SIG-M5 treated with dmso at 0.1 percent for 504 hours (cell line): ENCODE results near the gene FSD1L.

Experiments
- DNase-seq: peaks from one replicate; lab custom pipeline; 2025; ENCODE audit not compliant: unreplicated experiment; lab: John Stamatoyannopoulos, UW

Gene FSD1L

DNA sequence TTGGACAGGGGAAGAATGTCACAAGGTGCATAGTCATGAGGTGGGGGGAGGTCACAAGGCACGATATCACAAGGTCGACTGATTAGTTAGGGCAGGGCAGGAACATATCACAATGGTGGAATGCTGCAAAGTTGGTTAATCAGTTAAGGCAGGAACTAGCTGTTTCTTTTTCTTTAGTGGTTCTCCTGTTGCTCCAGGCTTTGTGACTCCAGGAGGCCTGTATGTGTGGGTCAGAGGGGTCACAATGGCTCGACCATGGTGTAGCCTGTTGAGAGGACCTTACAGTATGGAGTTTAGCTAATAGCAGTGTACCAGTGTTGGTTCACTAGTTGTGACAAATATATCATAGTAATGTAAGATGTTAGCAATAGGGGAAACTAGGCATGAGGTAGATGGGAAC, 12.4 kb upstream of the FSD1L start:
- DNase-seq: no peak

GRCh38 chr9:105436783-105437182, 11.1 kb upstream of the FSD1L start:
- DNase-seq: no peak

DNA sequence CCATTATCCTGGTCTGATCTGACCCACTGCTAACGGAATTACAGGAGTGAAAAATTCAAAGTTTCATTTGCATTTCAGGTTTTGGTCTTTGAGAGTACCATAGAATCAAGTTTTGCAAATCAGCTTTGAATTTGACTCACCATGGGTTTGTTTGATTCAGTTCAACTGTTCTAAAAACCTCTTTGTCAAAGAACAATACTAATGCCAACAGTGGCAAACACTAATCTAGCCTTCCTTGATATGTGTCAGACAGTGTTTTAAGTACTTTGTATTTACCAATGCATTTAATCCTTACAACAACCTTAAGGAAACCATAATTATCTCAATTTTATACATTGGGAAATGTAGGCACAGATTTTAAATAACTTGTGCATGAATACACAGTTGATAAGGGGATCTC, 10.1 kb upstream of the FSD1L start:
- no peak for DNase-seq

DNA sequence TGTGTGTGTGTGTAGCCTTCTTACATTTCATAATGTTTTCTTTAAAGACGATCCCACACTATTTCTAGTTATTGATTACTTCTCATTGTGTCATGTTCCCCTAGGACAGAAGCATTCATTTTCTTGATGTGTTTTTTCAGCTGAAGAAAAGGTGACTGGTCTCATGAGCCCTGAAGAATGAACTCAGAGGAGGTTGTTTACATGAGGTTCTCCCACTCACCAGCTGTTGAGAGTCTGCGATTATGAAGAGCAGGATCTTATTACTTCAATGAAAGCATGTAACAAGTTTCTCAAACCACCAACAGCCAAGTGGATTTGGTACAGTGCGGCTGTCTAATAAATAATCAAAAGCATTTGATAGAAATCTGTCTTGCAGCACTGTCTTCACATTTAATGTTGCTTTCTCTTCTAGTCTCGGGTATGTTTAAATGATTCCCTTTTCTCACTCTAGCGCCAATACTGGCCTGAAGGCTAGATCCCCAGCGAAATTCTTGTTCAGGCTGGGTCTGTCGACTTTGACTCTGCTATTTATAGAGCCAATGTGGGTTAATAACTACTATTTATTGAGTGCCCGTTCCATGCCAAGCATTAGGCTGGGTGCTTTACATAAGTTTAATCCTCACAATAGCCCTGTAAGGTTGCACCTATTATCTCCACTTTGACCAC, 9.6 kb upstream of the FSD1L start:
- DNase-seq: no peak

DNA sequence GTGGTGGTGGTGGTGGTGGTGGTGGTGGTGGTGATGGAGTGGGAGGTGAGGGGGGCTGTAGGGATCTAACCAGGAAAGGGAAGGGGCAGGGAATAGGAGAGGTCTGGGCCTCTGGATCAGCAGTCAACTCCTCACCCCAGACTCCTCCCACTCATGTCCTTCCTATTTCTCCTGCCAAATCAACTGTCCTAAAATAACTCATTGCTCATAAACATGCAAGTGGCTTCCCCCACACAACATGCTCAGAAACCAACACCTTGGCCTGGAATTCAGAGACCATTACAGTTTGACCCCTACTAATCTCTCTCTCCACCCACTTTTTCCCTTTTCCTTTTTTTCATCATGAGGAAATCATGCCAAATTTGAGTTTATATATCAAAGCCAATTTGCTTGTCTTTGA, 8.4 kb upstream of the FSD1L start:
- no peak for DNase-seq

DNA sequence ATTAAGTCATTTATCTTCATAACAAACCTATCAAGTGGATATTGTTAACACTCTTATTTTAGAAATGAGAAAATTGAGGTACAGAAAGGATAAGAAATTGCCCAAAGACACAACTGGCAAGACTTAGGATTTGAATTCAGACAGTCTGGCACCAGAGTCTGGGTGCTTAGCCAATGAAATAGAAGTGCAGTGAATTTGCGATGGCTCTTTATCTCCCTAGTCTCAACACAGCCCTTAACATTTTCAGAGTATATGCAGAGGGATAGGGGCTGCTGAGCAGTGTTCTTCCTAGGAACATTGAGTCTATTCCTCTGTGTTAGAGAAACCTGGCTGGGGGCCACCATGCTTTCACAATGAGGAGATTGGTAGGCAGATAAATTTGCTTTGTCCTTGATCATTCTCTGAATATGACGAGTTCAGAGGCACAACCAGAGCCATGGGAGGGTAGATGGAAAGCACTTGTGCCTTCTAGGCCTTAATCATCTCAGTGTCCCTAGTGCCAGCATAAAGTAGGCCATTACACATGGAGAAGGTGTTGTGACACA, 6.1 kb upstream of the FSD1L start:
- no peak for DNase-seq

- no peak for DNase-seq
Observed at GRCh38 chr9:105443121-105443520, 4.7 kb upstream of the FSD1L start.

GRCh38 chr9:105444130-105444529, 3.7 kb upstream of the FSD1L start:
- no peak for DNase-seq

GRCh38 chr9:105445203-105445881, 2.5 kb upstream of the FSD1L start:
- DNase-seq: no peak

DNA sequence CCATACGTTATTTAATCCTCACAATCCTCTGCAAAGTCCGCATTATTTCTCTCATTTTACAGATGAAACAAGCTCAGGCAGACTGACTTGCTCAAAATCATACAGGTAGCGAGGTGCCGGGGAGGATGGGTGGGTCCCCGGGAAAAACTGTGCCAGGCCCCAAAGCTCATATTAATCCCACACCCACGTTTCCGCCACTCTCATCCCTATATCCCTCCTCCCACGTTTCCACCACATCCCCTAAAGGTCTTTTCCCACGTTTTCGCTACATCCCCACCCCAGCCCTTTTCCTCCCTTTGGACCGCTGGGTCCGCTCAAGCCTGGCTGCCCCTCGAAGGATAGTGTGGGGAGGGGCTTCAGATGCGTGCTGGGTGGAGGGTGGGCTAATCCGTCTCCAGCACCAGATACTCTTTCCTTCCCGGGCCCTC, 434 bp upstream of the FSD1L start:
- DNase-seq: no peak

DNA sequence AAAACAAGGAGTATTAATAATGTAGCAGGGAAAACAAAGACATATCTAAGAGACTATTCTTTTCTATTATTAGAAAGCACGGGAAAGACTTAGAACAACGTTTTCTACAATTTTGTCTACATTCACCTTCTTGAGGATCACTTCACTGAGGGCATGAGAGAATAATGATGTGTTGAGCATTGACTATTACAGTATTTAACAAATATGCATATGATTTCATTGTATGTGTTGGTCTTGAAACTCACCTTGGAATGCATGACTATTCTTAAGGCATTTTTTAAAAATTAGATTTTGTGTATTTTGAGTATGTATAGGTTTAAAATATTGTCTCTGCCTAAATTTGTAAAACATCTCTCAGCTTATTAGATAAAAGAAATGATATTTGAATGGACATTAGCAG, 1.2 kb downstream of the FSD1L start:
- DNase-seq: no peak

DNA sequence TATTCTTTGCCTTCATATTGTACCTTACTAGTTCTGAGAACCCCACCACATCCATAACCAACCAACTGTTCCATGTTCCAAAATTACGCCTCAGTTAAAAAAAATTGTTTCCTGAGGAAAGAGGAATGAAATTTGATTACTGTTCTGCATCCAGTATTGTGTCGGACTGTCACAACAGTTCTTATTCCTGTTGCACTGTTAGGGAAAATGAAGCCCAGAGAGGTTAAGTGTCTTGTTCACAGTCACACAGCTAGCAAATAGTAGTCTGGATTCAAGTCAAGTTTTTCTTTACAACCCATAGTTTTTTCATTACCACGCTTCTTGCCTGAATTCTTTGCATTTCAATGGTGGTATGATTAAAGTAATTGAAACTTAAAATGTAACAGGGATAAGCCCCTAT, 4.4 kb downstream of the FSD1L start:
- no peak for DNase-seq

- no peak for DNase-seq
Observed at GRCh38 chr9:105455836-105456475, 8.1 kb downstream of the FSD1L start.

DNA sequence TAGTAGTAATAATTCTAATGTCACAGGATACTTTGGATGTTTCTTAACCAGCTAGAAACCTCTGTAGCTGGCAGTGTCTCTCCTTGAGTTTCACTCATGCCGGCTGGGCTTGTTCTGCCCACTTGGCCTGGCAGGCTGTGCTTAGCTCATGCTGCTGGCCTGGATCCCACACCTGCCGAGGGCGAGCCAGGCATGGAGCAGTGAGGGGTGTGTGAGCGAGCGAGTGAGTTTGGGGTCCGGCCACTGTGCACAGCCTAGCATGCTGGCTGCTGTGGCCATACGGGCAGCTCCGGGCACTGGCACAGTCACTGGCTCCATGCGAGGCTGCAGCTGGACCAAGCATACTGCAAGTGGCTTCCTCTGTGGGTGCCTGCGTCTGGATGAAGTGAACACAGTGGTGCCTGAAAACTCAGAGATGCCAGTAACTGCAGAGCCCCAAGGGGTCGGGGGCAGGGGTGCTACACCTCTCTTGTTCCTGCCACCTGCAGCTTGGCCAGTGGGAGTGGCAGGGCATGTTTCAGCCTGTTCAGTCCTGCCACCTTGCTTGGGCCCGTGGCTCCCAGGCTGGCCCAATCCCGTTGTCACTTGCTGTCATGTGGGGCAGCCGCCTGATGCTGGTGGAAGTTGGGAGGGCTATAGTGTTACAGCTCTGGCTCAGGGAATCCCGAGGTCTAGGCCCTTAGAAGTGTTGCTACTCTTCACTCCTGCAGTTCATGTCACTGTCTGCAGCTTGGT, 9.9 kb downstream of the FSD1L start:
- DNase-seq: no peak

- no peak for DNase-seq
Observed at GRCh38 chr9:105458404-105458803, 10.6 kb downstream of the FSD1L start.

- DNase-seq: no peak
Observed at GRCh38 chr9:105459336-105459735, 11.5 kb downstream of the FSD1L start.

DNA sequence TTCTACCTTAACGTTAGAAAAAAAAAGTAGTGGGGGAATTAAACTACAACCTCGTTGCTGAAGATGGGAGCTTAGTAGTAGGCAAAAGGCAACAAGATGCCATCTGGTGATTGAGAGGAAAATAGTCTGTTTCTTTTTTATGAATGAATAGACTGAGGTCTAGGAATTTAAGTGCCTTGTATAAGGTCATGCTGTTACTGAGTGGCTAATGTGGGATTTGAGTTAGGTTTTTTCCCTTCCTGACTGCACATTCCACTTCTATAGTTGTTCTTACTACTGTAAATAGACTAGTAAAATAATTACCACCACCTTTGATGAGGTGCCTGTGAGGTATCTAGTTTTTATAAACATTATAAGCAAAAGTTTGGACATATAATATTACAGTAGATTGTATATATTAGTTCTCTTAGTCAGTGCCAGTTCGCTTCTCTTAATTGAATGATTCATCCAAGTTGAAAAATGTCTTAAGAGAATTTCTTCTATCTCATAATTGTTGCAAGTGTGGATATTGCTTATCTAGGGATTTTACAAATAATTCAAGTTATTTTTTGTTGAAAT, 19.1 kb downstream of the FSD1L start:
- no peak for DNase-seq

DNA sequence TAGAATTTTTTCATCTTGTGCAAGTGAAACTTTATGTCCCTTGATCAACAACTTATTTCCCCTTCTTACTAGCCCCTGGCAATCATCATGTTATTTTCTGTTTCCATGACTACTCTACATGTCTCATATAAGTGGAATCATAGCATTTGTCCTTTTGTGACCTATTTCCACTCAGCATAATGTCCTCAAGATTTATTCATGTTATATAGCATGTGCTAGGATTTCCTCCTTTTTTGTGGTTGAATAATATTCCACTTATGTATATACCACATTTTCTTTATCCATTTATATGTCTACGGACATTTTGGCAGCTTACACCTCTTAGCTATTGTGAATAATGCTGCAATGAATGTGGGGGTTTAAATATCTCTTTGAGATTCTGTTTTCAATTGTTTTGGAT, 21.0 kb downstream of the FSD1L start:
- DNase-seq: no peak

DNA sequence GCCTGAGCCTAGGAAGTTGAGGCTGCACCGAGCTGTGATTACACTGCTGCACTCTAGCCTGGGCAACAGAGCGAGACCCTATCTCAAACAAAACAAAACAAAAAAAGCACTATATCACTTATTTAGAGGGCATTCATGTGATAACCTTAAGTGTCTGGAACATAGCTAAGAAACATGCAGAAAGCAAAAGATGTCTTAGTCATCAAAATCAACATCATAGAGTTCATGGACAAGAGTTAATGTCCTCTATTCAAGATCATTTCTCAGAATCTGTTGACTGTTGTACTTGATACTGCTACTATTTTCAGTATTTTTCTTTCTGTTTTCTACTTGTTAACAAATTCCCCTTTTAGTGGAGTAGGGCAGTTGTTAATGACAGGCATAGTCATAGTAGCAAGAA, 25.4 kb downstream of the FSD1L start:
- no peak for DNase-seq

DNA sequence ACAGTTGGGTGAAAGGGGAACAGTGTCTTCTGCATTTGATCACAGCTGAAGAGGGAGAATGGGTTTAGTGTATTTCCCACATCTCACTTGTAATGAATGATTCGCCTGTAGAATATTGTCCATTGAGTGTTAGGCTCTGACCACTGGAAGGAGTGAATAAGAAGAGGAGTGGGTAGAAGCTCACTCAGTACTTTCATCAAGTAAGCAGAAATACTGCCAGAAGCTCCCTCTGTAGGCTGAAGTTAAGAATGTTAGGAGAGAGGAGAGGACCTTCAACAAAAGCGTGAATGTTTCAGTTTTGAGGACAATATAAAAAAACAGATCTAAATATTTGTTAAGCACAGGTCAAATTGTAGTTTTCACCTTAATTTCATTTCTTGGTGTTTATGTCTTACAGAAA, 27.5 kb downstream of the FSD1L start:
- DNase-seq: peak; percentile 42

- DNase-seq: no peak
Observed at GRCh38 chr9:105479846-105480245, 32.0 kb downstream of the FSD1L start.
